HG02571 (cell line): ENCODE results near the gene C1QTNF9B.
A peak's percentile ranks its signal among the peaks of the same experiment; 100 is the strongest.
"Not testable (repeated sequence)": the region's sequence is repeated elsewhere in the genome, so short reads cannot be mapped to it uniquely, and the experiment has no call there.

ENCODE experiments used
- ATAC-seq: cut with Tn5 transposase; IDR thresholded peaks from one replicate; pipeline ENCODE4 v1.9.1; 2021; ENCODE audit warnings: mild to moderate bottlenecking, moderate library complexity; ENCODE audit not compliant: unreplicated experiment

C1QTNF9B gene

GRCh38 chr13:23894746-23895145, 2.6 kb downstream of the C1QTNF9B start:
- ATAC-seq, result not testable (repeated sequence)

- ATAC-seq, result not testable (repeated sequence)
Measured at GRCh38 chr13:23893791-23894190, 3.5 kb downstream of the C1QTNF9B start.

DNA sequence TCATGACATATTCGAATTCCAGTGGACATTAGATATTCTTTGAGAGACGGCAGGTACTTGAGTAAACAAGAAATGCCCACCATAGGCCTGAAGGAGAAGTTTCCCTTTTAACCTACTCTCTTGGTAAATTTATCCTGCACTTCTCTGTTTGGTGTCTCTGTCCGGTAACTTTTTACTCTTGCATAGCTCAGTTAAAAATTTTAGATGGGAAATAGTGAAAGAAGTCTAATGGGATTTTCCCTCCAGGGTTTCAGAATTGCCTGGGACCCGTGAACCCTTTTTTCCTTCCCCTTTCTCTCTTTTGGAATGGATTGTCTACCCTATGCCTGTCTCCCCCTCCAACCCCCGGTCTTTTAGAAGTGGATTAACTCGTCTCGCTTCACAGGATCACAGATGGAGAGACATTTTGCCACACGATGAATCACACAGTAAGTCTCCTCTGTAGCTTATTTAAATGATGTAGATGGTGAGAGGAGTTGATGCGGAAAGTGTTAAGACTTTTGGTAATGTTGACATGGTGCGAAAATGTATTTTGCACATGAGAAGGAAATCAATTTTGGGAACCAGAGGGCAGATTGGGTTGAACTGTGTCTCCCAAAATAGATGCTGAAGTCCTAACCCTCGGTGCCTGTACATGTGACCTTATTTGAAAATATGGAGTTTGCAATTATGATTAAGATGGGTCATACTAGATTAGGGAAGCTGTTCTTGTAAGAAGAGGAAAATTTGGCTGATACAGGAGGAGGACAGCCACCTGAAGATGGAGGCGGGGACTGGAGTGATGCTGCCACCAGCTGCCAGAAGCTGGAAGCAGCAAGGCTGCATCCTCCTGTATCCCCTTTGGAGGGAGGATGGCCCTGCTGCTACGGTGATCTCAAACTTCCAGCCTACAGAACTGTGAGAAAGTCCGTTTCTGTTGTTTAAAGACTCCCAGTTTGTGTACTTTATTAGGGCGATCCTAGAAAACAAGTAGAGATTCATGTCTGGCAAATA, 7.4 kb downstream of the C1QTNF9B start:
- peak; percentile 7 for ATAC-seq

- peak; percentile 97 for ATAC-seq
Measured at GRCh38 chr13:23888658-23889614, 8.4 kb downstream of the C1QTNF9B start, which contains the start of gene MIPEP. TSS of gene MIPEP (minus strand) at chr13:23889400. CDS start at chr13:23889320, 80 bp downstream.

DNA sequence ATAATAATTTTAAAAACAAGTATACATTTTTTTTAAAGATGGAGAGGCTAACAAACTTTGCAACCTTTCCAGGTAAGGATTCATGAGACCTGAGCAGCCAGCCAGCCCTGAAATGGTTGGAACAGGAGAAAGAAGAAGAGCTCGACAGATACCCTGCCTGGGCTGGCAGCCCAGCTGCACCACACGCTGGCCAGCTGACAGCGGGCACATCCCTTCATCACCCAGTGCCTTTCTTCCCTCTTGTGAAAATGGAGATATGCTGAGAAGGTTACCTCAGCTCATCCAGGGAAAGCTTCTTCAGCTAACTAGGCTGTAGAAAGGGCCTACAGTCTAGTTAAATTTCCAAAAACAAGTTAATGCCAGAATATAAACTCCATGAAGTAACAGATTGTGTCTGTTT, 12.9 kb downstream of the C1QTNF9B start:
- not testable (repeated sequence) for ATAC-seq

- ATAC-seq, result no peak
Measured at GRCh38 chr13:23883255-23883654, 14.0 kb downstream of the C1QTNF9B start.

GRCh38 chr13:23881402-23881800, 15.9 kb downstream of the C1QTNF9B start:
- ATAC-seq, result not testable (repeated sequence)

- not testable (repeated sequence) for ATAC-seq
Measured at GRCh38 chr13:23880493-23881401, 16.6 kb downstream of the C1QTNF9B start.

- no peak for ATAC-seq
Measured at GRCh38 chr13:23877286-23877685, 20.0 kb downstream of the C1QTNF9B start.

GRCh38 chr13:23876265-23876664, 21.0 kb downstream of the C1QTNF9B start:
- no peak for ATAC-seq

DNA sequence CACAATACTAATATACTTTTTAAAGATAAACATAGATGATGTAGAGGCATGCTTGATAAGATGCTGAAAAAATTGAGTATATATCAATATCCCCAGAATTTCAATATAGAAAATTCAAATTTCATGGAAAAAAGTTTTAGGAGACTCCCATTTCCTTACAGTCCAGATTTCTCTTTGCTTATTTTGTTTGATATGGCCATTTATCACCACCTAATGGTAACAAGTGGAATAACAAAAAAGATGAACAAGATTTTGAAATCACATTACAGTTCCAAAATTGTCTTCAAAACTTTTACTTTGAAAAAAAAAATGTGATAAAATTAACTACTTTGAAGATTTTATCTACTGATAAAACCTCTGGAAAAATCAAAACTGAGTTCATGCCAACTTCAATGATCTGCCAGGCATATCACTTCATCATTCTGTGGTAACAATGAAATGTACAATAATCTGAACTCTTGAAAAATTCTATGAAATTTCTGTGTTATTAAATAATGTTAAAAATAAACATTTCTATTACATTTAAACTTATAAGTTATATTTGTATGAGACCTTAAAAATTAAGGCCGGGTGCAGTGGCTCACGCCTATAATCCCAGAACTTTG, 25.6 kb downstream of the C1QTNF9B start:
- no peak for ATAC-seq

DNA sequence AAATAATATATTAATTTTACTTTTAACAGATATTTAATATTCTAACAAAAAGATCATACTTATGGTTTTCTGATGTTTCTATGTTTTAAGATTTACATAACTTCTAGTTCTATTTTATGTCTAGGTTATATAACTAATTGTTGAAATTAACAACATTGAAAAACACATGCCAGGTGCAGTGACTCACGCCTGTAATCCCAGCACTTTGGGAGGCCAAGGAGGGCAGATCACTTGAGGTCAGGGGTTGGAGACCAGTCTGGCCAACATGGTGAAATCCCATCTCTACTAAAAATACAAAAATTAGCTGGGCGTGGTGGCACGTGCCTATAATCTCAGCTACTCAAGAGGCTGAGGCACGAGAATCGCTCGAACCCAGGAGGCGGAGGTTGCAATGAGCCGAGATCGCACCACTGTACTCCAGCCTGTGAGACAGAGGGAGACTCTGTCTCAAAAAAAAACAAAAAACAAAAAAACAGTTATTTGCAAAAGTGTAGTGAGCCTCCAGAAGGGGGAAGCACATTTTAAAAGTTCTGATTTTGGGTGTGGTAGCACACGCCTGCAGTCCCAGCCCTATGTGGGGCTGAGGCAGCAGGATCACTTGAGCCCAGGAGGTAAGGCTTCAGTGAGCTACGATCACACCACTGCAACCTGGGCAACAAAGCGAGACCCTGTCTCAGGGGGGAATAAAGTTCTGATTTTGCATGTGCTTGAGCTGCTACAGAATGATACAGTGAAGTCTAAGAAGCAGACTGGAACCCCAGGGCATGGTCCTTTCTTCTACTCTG, 26.8 kb downstream of the C1QTNF9B start:
- ATAC-seq, result no peak

GRCh38 chr13:23868521-23868920, 28.8 kb downstream of the C1QTNF9B start:
- no peak for ATAC-seq

DNA sequence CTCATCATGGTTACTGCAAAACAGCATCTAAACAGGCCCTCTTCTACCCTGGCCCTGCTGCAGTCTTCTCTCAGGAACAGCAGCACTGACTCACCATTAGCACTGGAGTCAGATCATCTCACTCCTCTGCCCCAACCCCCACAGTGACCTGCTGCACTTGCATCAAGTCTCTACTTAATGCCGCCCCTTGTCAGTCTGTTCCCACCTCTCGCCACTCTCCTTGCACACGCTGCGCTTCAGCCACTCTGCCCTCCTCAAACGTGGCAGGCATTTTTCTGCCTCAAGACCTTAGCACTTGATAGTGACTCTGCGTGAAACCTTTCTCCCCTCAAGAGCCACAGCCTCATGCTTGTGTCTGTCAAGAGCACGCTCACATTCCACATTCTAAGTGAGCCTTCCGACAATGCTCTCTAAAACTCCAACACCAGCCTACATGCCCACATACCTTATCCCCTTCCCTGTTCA, 30.2 kb downstream of the C1QTNF9B start:
- ATAC-seq, result no peak

GRCh38 chr13:23866420-23867026, 30.8 kb downstream of the C1QTNF9B start:
- ATAC-seq, result no peak

DNA sequence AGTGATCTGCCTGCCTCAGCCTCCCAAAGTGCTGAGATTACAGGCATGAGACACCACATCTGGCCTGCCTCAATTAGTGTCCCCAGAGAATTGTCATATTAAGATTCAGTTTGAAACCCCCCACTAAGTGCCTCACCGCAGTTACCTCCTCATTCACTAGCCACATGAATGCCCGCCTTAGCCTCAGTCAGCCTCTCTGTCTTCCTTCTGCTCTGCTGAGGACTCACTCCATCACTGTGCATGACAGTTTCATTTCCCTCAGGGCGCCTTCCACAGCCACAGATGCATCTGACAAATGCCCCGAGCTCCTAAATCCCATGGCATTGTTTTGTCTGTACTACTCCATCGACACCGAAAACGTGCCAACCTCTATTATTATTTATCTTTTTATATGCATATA, 31.4 kb downstream of the C1QTNF9B start:
- no peak for ATAC-seq

GRCh38 chr13:23865026-23865425, 32.3 kb downstream of the C1QTNF9B start:
- ATAC-seq, result no peak

DNA sequence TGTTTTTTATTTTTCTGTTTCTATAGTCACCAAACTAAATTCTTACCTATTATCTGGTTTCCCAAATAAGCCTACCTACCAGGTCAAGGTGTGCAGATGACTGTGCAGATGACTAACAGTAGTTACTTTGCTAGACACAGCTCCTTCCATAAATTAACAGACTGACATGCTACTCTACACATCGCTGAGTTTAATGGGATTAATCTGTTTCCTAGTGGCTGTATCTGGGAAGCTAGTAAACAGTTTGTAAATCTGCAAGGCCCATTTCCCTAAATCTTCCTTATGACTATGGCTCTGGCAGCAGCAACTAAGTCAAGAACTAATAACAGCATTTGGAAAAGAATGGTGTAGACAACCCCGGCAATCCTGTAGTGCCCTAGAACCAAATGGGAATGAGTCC, 36.0 kb downstream of the C1QTNF9B start:
- ATAC-seq, result no peak
